AG10803 (cell line): ENCODE results near the gene LIN54.
"Not testable (repeated sequence)": the region's sequence is repeated elsewhere in the genome, so short reads cannot be mapped to it uniquely, and the experiment has no call there.

Experiments
- DNase-seq: peaks from one replicate; pipeline ENCODE4 v3.0.0; 2010; ENCODE audit warnings: low read depth
- H3K4me3 ChIP-seq: 2 replicates; pipeline ENCODE4 v1.5.1; 2011; ENCODE audit warnings: mild to moderate bottlenecking, low read length, control low read depth
- CTCF ChIP-seq: conservative IDR thresholded peaks from 2 replicates; pipeline ENCODE4 v1.5.1; 2011; ENCODE audit warnings: mild to moderate bottlenecking, low read length, control low read depth, inconsistent platforms

The LIN54 gene

GRCh38 chr4:82947498-82947897 lies 63.1 kb downstream of the LIN54 start:
- no peak for DNase-seq
- no peak overlapping the region for H3K4me3 ChIP-seq
- no peak for TF ChIP-seq CTCF

GRCh38 chr4:82939414-82939813 lies 71.2 kb downstream of the LIN54 start:
- DNase-seq: no peak
- no peak for TF ChIP-seq CTCF

GRCh38 chr4:82934441-82934840 lies 76.2 kb downstream of the LIN54 start:
- no peak for TF ChIP-seq CTCF
- H3K4me3 ChIP-seq: no peak overlapping the region
- DNase-seq: no peak

More at GRCh38 chr4:82939414-82939813, 71.2 kb downstream of the LIN54 start:
- no peak overlapping the region for H3K4me3 ChIP-seq

GRCh38 chr4:82930848-82931755 lies 79.5 kb downstream of the LIN54 start:
- no peak for TF ChIP-seq CTCF
- no peak overlapping the region for H3K4me3 ChIP-seq
- DNase-seq: no peak

- no peak overlapping the region for H3K4me3 ChIP-seq
- no peak for DNase-seq
- TF ChIP-seq CTCF: no peak
Observed at GRCh38 chr4:82921795-82922194, 88.8 kb downstream of the LIN54 start.

GRCh38 chr4:82919386-82919785 lies 91.2 kb downstream of the LIN54 start:
- no peak overlapping the region for H3K4me3 ChIP-seq
- TF ChIP-seq CTCF: no peak
- DNase-seq: no peak

- H3K4me3 ChIP-seq: no peak overlapping the region
- no peak for TF ChIP-seq CTCF
- no peak for DNase-seq
Observed at GRCh38 chr4:82918091-82918490, 92.5 kb downstream of the LIN54 start.

GRCh38 chr4:82913968-82914367 lies 96.7 kb downstream of the LIN54 start:
- DNase-seq, H3K4me3 ChIP-seq: not testable (repeated sequence)
